SK-N-MC (cell line): ENCODE measurements around the gene RAVER2.

ENCODE experiments used
- DNase-seq: peaks from one replicate; pipeline ENCODE4 v3.0.0-alpha.2; 2011; ENCODE audit warnings: low read depth, low spot score
- H3K27ac ChIP-seq: fragments of 200-600 bp; sonication (generic); 2 replicates; pipeline ENCODE4 v1.5.1; 2016; ENCODE audit warnings: mixed run types
- H3K36me3 ChIP-seq: fragments of 200-600 bp; sonication (generic); 2 replicates; pipeline ENCODE4 v1.6.1; 2017; ENCODE audit warnings: antibody characterized with exemption, low read length, mixed read lengths; ENCODE audit not compliant: insufficient read depth
- H3K4me3 ChIP-seq: fragments of 200-600 bp; sonication (generic); 2 replicates; pipeline ENCODE4 v1.5.1; 2016
- H3K9ac ChIP-seq: fragments of 200-600 bp; sonication (generic); 2 replicates; pipeline ENCODE4 v1.8.0; 2017; ENCODE audit warnings: mixed run types, mixed read lengths; ENCODE audit not compliant: insufficient read length
- H3K9me3 ChIP-seq: fragments of 200-600 bp; sonication (generic); 2 replicates; pipeline ENCODE4 v1.6.1; 2017; ENCODE audit warnings: low read depth, mild to moderate bottlenecking, antibody characterized with exemption, low read length, moderate library complexity, mixed read lengths
- EZH2 ChIP-seq: fragments of 200-600 bp; sonication (generic); IDR thresholded peaks from one replicate; pipeline ENCODE4 v1.6.1; 2017; ENCODE audit warnings: antibody characterized with exemption
- FOXP2 ChIP-seq: optimal IDR thresholded peaks from 2 replicates; pipeline ENCODE3; 2011; ENCODE audit warnings: mild to moderate bottlenecking, moderate library complexity; ENCODE audit not compliant: insufficient read depth; ENCODE audit errors: extremely low read length, control extremely low read depth
- POLR2AphosphoS5 ChIP-seq: IDR thresholded peaks from 2 replicates; pipeline ENCODE4 v1.6.1; 2012; ENCODE audit warnings: mild to moderate bottlenecking, low read depth, low read length, borderline replicate concordance

The RAVER2 gene

GRCh38 chr1:64843675-64844074, 98.8 kb downstream of the RAVER2 start:
- DNase-seq: no peak
- Histone ChIP-seq H3K36me3 (peaks cover 93% of the 10 kb centered on the region), H3K27ac (no peak overlapping the region), H3K9me3 (no peaks in the 10 kb centered on the region), H3K9ac (no peak overlapping the region), H3K4me3 (no peak overlapping the region)
- TF ChIP-seq POLR2AphosphoS5 (peak; percentile 9; the same call in 1 of the 2 replicates), FOXP2 (no peak)

GRCh38 chr1:64844175-64844574, 99.3 kb downstream of the RAVER2 start:
- H3K9ac ChIP-seq: no peak overlapping the region
- H3K4me3 ChIP-seq: no peak overlapping the region
- no peak overlapping the region for H3K27ac ChIP-seq
- peaks cover 96% of the 10 kb centered on the region for H3K36me3 ChIP-seq
- no peaks in the 10 kb centered on the region for H3K9me3 ChIP-seq
- no peak for DNase-seq
- TF ChIP-seq POLR2AphosphoS5: no peak
- TF ChIP-seq FOXP2: no peak
- TF ChIP-seq EZH2: no peak

- H3K36me3 ChIP-seq: peaks cover 95% of the 10 kb centered on the region
- no peak overlapping the region for H3K9ac ChIP-seq
- no peak overlapping the region for H3K4me3 ChIP-seq
- H3K9me3 ChIP-seq: no peaks in the 10 kb centered on the region
- TF ChIP-seq FOXP2 (no peak), EZH2 (no peak), POLR2AphosphoS5 (no peak)
- no peak for DNase-seq
- no peak overlapping the region for H3K27ac ChIP-seq
Measured at GRCh38 chr1:64844609-64845008, 99.7 kb downstream of the RAVER2 start.

- peaks cover 95% of the 10 kb centered on the region for H3K36me3 ChIP-seq
- no peak overlapping the region for H3K27ac ChIP-seq
Measured at GRCh38 chr1:64845831-64846425, 101.1 kb downstream of the RAVER2 start.

GRCh38 chr1:64846573-64847430, 101.9 kb downstream of the RAVER2 start:
- TF ChIP-seq EZH2 (no peak), FOXP2 (no peak), POLR2AphosphoS5 (no peak)
- Histone ChIP-seq H3K9me3 (no peaks in the 10 kb centered on the region), H3K27ac (no peak overlapping the region), H3K36me3 (peaks cover 95% of the 10 kb centered on the region), H3K4me3 (no peak overlapping the region), H3K9ac (no peak overlapping the region)
- DNase-seq: no peak

More at GRCh38 chr1:64845831-64846425, 101.1 kb downstream of the RAVER2 start:
- Histone ChIP-seq H3K9ac (no peak overlapping the region), H3K9me3 (no peaks in the 10 kb centered on the region), H3K4me3 (no peak overlapping the region)
- no peak for TF ChIP-seq EZH2
- TF ChIP-seq POLR2AphosphoS5: no peak
- TF ChIP-seq FOXP2: no peak
- DNase-seq: no peak

- TF ChIP-seq POLR2AphosphoS5 (no peak; the same call in 1 of the 2 replicates), EZH2 (no peak), FOXP2 (no peak)
- no peak overlapping the region for H3K4me3 ChIP-seq
- H3K9me3 ChIP-seq: no peaks in the 10 kb centered on the region
- peaks cover 99% of the 10 kb centered on the region for H3K36me3 ChIP-seq
- H3K9ac ChIP-seq: no peak overlapping the region
- no peak overlapping the region for H3K27ac ChIP-seq
- DNase-seq: no peak
Measured at GRCh38 chr1:64847666-64848065, 102.8 kb downstream of the RAVER2 start.

- no peak overlapping the region for H3K27ac ChIP-seq
- no peaks in the 10 kb centered on the region for H3K9me3 ChIP-seq
- no peak for TF ChIP-seq EZH2
- no peak for TF ChIP-seq FOXP2
- no peak for TF ChIP-seq POLR2AphosphoS5
- no peak overlapping the region for H3K9ac ChIP-seq
- H3K36me3 ChIP-seq: peaks cover 99% of the 10 kb centered on the region
- H3K4me3 ChIP-seq: no peak overlapping the region
- no peak for DNase-seq
Measured at GRCh38 chr1:64848136-64848535, 103.3 kb downstream of the RAVER2 start.

- no peak for TF ChIP-seq POLR2AphosphoS5
- no peak overlapping the region for H3K9ac ChIP-seq
- H3K9me3 ChIP-seq: no peaks in the 10 kb centered on the region
- peaks cover 99% of the 10 kb centered on the region for H3K36me3 ChIP-seq
- H3K27ac ChIP-seq: no peak overlapping the region
- no peak for DNase-seq
- H3K4me3 ChIP-seq: no peak overlapping the region
Measured at GRCh38 chr1:64848803-64849202, 103.9 kb downstream of the RAVER2 start.
